Kidney epithelial cell (primary cell): ENCODE data around the gene EIF5B. TPM values are rescaled to one million over a fixed set of nuclear protein-coding genes. Genes with fewer than 3 reads are reported as not detected.

Experiments
- DNase-seq: peaks from one replicate; pipeline ENCODE4 v3.0.0-alpha.2; 2010; ENCODE audit warnings: low read depth
- H3K27me3 ChIP-seq: 2 replicates; pipeline ENCODE4 v1.6.0; 2011; ENCODE audit warnings: low read length; ENCODE audit not compliant: control insufficient read depth, insufficient read depth
- H3K36me3 ChIP-seq: 2 replicates; pipeline ENCODE4 v1.5.1; 2011; ENCODE audit warnings: low read length; ENCODE audit not compliant: control insufficient read depth, insufficient read depth
- H3K4me3 ChIP-seq: 2 replicates; pipeline ENCODE4 v1.5.1; 2011; ENCODE audit warnings: low read depth, mild to moderate bottlenecking, control low read depth, low read length
- total RNA-seq: library from RNA; depleted of rRNA; stranded (reverse); fragments of >200 nt; gene quantifications from 2 replicates; pipeline ENCODE4 v1.2.3, GENCODE V29; 2015
- TF ChIP-seq, protein P1 (sequence below): IDR thresholded peaks from 2 replicates; pipeline ENCODE4 v1.5.1; 2011; ENCODE audit warnings: mild to moderate bottlenecking, moderate library complexity, low read length, control low read depth, inconsistent platforms; ENCODE audit not compliant: insufficient read depth, poor library complexity, severe bottlenecking

The EIF5B gene
- total RNA-seq, 1 donor from 2014 or later: 31.8 TPM

DNA sequence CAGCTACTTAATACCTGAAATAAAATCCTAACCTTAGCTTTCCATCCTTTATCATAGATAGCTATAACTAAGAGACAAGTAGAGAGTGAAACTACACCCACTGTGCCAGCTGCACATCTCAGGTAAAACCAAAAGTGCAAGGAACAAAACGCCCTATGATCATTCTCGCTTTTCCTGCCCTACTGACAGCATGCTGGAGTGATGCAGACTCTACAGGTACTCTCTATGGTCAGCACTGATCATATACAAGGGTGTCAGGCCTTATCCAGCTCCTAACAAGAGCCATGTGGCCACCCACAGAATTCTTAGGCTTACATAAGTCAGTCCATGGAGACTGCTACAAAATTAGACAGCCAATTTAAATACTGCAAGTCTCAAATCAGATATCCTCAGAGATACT lies 107.0 kb downstream of the EIF5B start:
- no peak for DNase-seq
- H3K27me3 ChIP-seq: no peaks in the 10 kb centered on the region
- TF ChIP-seq, protein P1, sequence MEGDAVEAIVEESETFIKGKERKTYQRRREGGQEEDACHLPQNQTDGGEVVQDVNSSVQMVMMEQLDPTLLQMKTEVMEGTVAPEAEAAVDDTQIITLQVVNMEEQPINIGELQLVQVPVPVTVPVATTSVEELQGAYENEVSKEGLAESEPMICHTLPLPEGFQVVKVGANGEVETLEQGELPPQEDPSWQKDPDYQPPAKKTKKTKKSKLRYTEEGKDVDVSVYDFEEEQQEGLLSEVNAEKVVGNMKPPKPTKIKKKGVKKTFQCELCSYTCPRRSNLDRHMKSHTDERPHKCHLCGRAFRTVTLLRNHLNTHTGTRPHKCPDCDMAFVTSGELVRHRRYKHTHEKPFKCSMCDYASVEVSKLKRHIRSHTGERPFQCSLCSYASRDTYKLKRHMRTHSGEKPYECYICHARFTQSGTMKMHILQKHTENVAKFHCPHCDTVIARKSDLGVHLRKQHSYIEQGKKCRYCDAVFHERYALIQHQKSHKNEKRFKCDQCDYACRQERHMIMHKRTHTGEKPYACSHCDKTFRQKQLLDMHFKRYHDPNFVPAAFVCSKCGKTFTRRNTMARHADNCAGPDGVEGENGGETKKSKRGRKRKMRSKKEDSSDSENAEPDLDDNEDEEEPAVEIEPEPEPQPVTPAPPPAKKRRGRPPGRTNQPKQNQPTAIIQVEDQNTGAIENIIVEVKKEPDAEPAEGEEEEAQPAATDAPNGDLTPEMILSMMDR: no peak
- H3K4me3 ChIP-seq: no peak overlapping the region
- H3K36me3 ChIP-seq: no peaks in the 10 kb centered on the region

DNA sequence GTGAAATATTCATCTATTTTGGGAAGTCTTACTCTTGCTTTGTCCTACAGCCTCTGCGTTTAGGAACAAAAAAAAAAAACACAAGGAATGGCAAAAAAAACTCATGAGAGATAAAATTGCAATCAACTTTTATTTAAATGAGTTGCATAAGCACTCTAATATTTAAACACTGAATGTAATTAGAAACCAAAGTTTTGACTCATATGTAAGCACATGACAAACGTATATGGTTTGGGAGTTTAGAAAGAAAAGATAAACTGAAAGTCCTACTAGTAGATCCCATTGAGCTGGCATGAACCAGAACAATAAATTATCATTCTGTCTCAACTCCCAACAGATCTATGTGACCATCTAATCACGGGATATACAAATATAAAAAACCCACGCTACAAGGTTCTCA lies 107.9 kb downstream of the EIF5B start:
- Histone ChIP-seq H3K27me3 (no peaks in the 10 kb centered on the region), H3K36me3 (no peaks in the 10 kb centered on the region), H3K4me3 (no peak overlapping the region)
- TF ChIP-seq, protein P1: no peak
- no peak for DNase-seq

GRCh38 chr2:99448556-99448955 lies 111.4 kb downstream of the EIF5B start:
- TF ChIP-seq, protein P1: no peak
- Histone ChIP-seq H3K27me3 (no peaks in the 10 kb centered on the region), H3K36me3 (no peaks in the 10 kb centered on the region), H3K4me3 (no peak overlapping the region)
- peak; percentile 43 for DNase-seq

- no peak for DNase-seq
- no peaks in the 10 kb centered on the region for H3K36me3 ChIP-seq
- H3K27me3 ChIP-seq: no peaks in the 10 kb centered on the region
- no peak overlapping the region for H3K4me3 ChIP-seq
- TF ChIP-seq, protein P1: no peak
Observed at GRCh38 chr2:99450199-99450598, 113.0 kb downstream of the EIF5B start.

Other genes starting within 250 kb of the EIF5B start
- 6.7 and 7.8 TPM in 2 replicates for gene C2orf15, start 195.7 kb upstream of the EIF5B start, total RNA-seq
- gene TSGA10, start 182.4 kb upstream of the EIF5B start, total RNA-seq: 6.0 and 8.3 TPM in 2 replicates
- gene LIPT1, start 182.4 kb upstream of the EIF5B start, total RNA-seq: 4.5 and 5.3 TPM in 2 replicates
- gene MITD1, start 156.3 kb upstream of the EIF5B start, total RNA-seq: 43.5 and 46.0 TPM in 2 replicates
- gene MRPL30, start 156.2 kb upstream of the EIF5B start, total RNA-seq: 30.8 and 34.6 TPM in 2 replicates
- gene LYG2, start 81.7 kb upstream of the EIF5B start, total RNA-seq: not detected in 2 replicates
- gene LYG1, start 36.2 kb upstream of the EIF5B start, total RNA-seq: 0.25 and 1.0 TPM in 2 replicates
- gene TXNDC9, start 1.1 kb upstream of the EIF5B start, total RNA-seq: 73.6 and 80.2 TPM in 2 replicates
- 17.0 and 27.4 TPM in 2 replicates for gene REV1, start 152.6 kb downstream of the EIF5B start, total RNA-seq